ENCODE results near the gene CRABP2. TPM values are rescaled to one million over a fixed set of nuclear protein-coding genes. Genes with fewer than 3 reads are reported as not detected.

Gene CRABP2
- total and polyA plus RNA-seq, 2 of the 13 experiments (the other 11 are each of a cell fraction or from before 2014, with no cell fraction given), result 0.40 to 0.60 TPM

- no peak for TF ChIP-seq ZNF850 (CRISPR knock-in tag; conservative IDR thresholded peaks at IDR 0.05)
- TF ChIP-seq, protein P1, sequence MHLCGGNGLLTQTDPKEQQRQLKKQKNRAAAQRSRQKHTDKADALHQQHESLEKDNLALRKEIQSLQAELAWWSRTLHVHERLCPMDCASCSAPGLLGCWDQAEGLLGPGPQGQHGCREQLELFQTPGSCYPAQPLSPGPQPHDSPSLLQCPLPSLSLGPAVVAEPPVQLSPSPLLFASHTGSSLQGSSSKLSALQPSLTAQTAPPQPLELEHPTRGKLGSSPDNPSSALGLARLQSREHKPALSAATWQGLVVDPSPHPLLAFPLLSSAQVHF (CRISPR knock-in tag; IDR thresholded peaks at IDR 0.05), result no peak
- TF ChIP-seq, protein P2, sequence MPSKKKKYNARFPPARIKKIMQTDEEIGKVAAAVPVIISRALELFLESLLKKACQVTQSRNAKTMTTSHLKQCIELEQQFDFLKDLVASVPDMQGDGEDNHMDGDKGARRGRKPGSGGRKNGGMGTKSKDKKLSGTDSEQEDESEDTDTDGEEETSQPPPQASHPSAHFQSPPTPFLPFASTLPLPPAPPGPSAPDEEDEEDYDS (CRISPR knock-in tag; IDR thresholded peaks at IDR 0.05), result no peak
- TF ChIP-seq MYNN (CRISPR knock-in tag; IDR thresholded peaks at IDR 0.05; ENCODE audit: low read depth), result no peak
- peak; percentile 14; the same call in 1 of the 2 replicates for TF ChIP-seq POLR2AphosphoS5 (IDR thresholded peaks at IDR 0.05; ENCODE audit: low read depth, low read length)
- no peak for TF ChIP-seq ZSCAN29 (CRISPR knock-in tag; conservative IDR thresholded peaks at IDR 0.05)
- TF ChIP-seq MTF1 (CRISPR knock-in tag; IDR thresholded peaks at IDR 0.05), result no peak
- no peak for TF ChIP-seq HDAC2 (CRISPR knock-in tag; IDR thresholded peaks at IDR 0.05)
- TF ChIP-seq, protein P3, sequence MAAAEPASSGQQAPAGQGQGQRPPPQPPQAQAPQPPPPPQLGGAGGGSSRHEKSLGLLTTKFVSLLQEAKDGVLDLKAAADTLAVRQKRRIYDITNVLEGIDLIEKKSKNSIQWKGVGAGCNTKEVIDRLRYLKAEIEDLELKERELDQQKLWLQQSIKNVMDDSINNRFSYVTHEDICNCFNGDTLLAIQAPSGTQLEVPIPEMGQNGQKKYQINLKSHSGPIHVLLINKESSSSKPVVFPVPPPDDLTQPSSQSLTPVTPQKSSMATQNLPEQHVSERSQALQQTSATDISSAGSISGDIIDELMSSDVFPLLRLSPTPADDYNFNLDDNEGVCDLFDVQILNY (CRISPR knock-in tag; conservative IDR thresholded peaks at IDR 0.05), result no peak
- TF ChIP-seq ZNF138 (CRISPR knock-in tag; IDR thresholded peaks at IDR 0.05; ENCODE audit: low read depth), result no peak
- TF ChIP-seq AGO2 (optimal IDR thresholded peaks at IDR 0.05; ENCODE audit: low read depth, low read length), result peak; percentile 31
- TF ChIP-seq TOE1 (CRISPR knock-in tag; IDR thresholded peaks at IDR 0.05), result no peak
- no peak for TF ChIP-seq POGZ (CRISPR knock-in tag; IDR thresholded peaks at IDR 0.05)
- TF ChIP-seq NR2F1 (CRISPR knock-in tag; IDR thresholded peaks at IDR 0.05), result no peak
- 0 out of 2 replicates have a peak, but pooled peaks have one; percentile 13 for TF ChIP-seq RBFOX2 (IDR thresholded peaks at IDR 0.05; ENCODE audit: low read depth, low read length)
- no peak for TF ChIP-seq ZNF879 (CRISPR knock-in tag; IDR thresholded peaks at IDR 0.05)
- no peak for TF ChIP-seq ZBTB20 (CRISPR knock-in tag; IDR thresholded peaks at IDR 0.05; ENCODE audit: borderline replicate concordance, low read depth)
- TF ChIP-seq GATA4 (IDR thresholded peaks at IDR 0.05; ENCODE audit: borderline replicate concordance, low read depth), result no peak
- no peak for TF ChIP-seq ZNF839 (CRISPR knock-in tag; IDR thresholded peaks at IDR 0.05; ENCODE audit: borderline replicate concordance)
- TF ChIP-seq SMAD9 (CRISPR knock-in tag; IDR thresholded peaks at IDR 0.05), result no peak
- TF ChIP-seq ZNF768 (CRISPR knock-in tag; IDR thresholded peaks at IDR 0.05), result no peak
Measured at GRCh38 chr1:156652992-156653355, 52.4 kb downstream of the CRABP2 start (continued).
